Skeletal muscle satellite cell (primary cell): ENCODE results near the gene ZNF618.

Experiments
- H3K27me3 ChIP-seq: 2 replicates; pipeline ENCODE4 v1.7.0; 2013; ENCODE audit warnings: low read length; ENCODE audit not compliant: control insufficient read depth, insufficient read depth
- H3K36me3 ChIP-seq: 2 replicates; pipeline ENCODE4 v1.7.0; 2013; ENCODE audit warnings: mild to moderate bottlenecking, control low read depth, low read length; ENCODE audit not compliant: insufficient read depth
- H3K4me1 ChIP-seq: 2 replicates; pipeline ENCODE4 v1.7.0; 2013; ENCODE audit warnings: low read length; ENCODE audit not compliant: control insufficient read depth, insufficient read depth
- H3K4me2 ChIP-seq: 2 replicates; pipeline ENCODE4 v1.7.0; 2013; ENCODE audit warnings: mild to moderate bottlenecking, low read length
- H3K4me3 ChIP-seq: 2 replicates; pipeline ENCODE4 v1.7.0; 2013; ENCODE audit warnings: low read length
- H3K9ac ChIP-seq: 2 replicates; pipeline ENCODE4 v1.7.0; 2013; ENCODE audit warnings: mild to moderate bottlenecking, low read depth, low read length, moderate library complexity
- H3K9me3 ChIP-seq: replicated peaks from 2 replicates; pipeline ENCODE4 v1.7.0; 2013; ENCODE audit warnings: mild to moderate bottlenecking, control low read depth, low read length

Gene ZNF618

DNA sequence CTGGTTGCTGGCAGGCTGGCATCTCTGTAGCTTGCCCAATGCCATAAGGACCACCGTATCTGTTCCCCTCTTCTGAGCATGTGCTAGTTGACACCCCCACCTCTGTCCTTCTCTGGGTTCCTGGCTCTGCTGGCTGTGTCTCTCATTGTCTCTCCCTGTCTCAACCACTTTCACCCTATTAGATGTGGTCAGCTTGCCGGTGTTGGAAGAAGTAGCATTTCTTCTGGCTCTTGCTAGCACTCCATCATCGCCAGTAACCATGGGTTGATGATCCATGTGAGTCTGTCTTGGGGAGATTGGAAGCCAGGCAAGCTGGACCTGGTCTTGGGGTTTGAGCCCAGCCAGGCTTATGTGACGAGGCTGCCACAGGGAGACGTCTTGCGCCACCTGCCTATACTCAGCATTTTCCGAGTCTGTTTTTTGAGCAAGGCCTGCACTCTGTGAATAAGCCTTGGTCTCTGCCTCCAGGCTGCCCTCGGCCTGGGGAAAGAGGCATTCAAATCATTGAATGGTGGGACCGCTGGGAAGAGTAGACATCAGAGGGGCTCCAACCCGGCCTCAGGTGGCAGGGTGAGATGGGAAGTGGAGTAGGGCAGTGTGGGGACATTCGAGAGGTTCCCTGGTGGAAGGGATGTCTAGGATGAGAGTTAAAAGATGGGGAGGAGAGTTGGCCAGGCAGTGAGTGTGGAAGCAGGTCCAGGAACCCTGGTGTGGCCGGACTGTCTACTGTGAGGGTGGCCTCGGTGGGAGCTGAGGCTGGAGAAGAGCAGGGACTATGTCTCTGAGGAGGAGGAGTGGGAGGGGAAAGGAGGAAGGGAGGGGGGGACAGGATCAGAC lies 74.3 kb downstream of the ZNF618 start:
- Histone ChIP-seq H3K4me2 (no peak overlapping the region), H3K36me3 (peaks cover 6% of the 10 kb centered on the region), H3K9me3 (no peaks in the 10 kb centered on the region), H3K4me1 (peaks cover 33% of the 10 kb centered on the region), H3K4me3 (no peak overlapping the region), H3K27me3 (no peaks in the 10 kb centered on the region), H3K9ac (no peak overlapping the region)

- Histone ChIP-seq H3K4me2 (no peak overlapping the region), H3K36me3 (peaks cover 6% of the 10 kb centered on the region), H3K4me1 (peaks cover 39% of the 10 kb centered on the region), H3K9me3 (no peaks in the 10 kb centered on the region), H3K9ac (no peak overlapping the region), H3K4me3 (no peak overlapping the region), H3K27me3 (no peaks in the 10 kb centered on the region)
Measured at GRCh38 chr9:113951032-113951372, 74.9 kb downstream of the ZNF618 start.

DNA sequence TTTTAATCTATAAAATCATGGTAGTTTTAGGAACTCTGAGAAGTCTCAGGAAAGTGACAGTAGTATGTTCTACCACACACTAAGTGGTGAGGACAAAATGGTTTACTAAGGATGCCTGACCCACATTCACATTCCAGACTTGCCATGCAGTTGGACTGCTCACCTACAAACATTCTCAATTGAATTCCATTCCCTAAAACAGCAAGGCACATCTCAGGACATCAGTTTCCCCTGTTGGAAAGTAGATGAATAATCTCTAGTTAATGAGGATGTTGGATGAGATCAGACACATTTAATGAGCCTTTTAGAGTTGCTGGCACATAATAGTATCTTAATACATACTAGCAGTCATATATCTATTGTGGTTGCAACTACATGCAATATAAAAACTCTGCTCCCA lies 76.6 kb downstream of the ZNF618 start:
- H3K4me2 ChIP-seq, result no peak overlapping the region
- H3K9me3 ChIP-seq, result no peaks in the 10 kb centered on the region
- H3K36me3 ChIP-seq, result no peaks in the 10 kb centered on the region
- no peak overlapping the region for H3K4me3 ChIP-seq
- H3K9ac ChIP-seq, result no peak overlapping the region
- H3K4me1 ChIP-seq, result peaks cover 55% of the 10 kb centered on the region
- no peaks in the 10 kb centered on the region for H3K27me3 ChIP-seq

DNA sequence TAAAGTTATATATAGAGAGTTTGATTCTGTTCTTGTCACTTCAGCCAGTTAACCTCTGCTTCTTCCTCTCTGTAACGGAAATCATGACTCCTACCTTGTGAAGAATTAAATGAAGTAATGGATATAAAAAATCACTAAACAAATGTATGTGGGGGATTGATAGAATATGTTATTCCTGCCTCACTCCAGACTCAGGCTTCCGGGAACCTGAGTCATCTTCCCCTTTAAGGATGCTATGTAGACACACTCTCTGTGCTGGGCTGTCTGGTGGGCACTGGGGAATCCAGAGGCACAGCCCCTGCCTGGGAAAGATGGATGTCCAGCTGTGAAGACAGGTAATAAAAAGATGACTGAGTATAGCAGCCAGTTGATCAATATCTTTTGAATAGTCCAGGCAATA lies 77.4 kb downstream of the ZNF618 start:
- H3K4me3 ChIP-seq, result no peak overlapping the region
- peaks cover 62% of the 10 kb centered on the region for H3K4me1 ChIP-seq
- H3K4me2 ChIP-seq, result no peak overlapping the region
- no peaks in the 10 kb centered on the region for H3K9me3 ChIP-seq
- no peaks in the 10 kb centered on the region for H3K36me3 ChIP-seq
- H3K9ac ChIP-seq, result no peak overlapping the region
- no peaks in the 10 kb centered on the region for H3K27me3 ChIP-seq

- Histone ChIP-seq H3K4me2 (peak overlapping the region; percentile 57), H3K4me1 (peaks cover 65% of the 10 kb centered on the region), H3K9ac (peak overlapping the region; percentile 31), H3K4me3 (no peak overlapping the region), H3K27me3 (no peaks in the 10 kb centered on the region), H3K36me3 (no peaks in the 10 kb centered on the region), H3K9me3 (no peaks in the 10 kb centered on the region)
Measured at GRCh38 chr9:113954591-113954990, 78.5 kb downstream of the ZNF618 start.

GRCh38 chr9:113955076-113955752 lies 79.1 kb downstream of the ZNF618 start:
- H3K4me1 ChIP-seq, result peaks cover 65% of the 10 kb centered on the region
- H3K9ac ChIP-seq, result peak overlapping the region; percentile 31
- H3K27me3 ChIP-seq, result no peaks in the 10 kb centered on the region
- peak overlapping the region; percentile 26 for H3K4me3 ChIP-seq
- no peaks in the 10 kb centered on the region for H3K9me3 ChIP-seq
- no peaks in the 10 kb centered on the region for H3K36me3 ChIP-seq
- peak overlapping the region; percentile 57 for H3K4me2 ChIP-seq

GRCh38 chr9:113956901-113957300 lies 80.8 kb downstream of the ZNF618 start:
- Histone ChIP-seq H3K9me3 (no peaks in the 10 kb centered on the region), H3K27me3 (no peaks in the 10 kb centered on the region), H3K4me2 (peak overlapping the region; percentile 77), H3K36me3 (no peaks in the 10 kb centered on the region), H3K9ac (peak overlapping the region; percentile 70), H3K4me1 (peaks cover 65% of the 10 kb centered on the region), H3K4me3 (no peak overlapping the region)

DNA sequence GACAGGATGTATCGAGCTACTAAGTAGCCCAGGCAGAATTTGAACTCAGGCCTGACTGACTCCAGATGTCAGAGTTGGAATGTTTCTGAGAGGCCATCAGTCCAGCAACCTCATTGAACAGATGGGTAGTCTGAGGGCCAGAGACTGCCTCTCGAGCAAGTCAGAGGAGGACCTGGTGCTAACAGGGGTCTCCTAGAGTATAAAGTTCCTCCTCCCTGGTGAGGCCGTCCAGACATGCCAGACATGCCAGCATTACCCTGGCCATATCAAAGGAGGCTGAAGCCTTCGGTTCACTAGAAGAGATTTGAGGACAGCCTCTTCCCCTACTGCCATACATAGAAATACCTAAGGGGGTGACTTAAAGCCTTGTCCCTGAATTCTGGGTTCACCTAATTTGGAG lies 81.2 kb downstream of the ZNF618 start:
- no peaks in the 10 kb centered on the region for H3K36me3 ChIP-seq
- peaks cover 62% of the 10 kb centered on the region for H3K4me1 ChIP-seq
- no peak overlapping the region for H3K4me3 ChIP-seq
- no peaks in the 10 kb centered on the region for H3K27me3 ChIP-seq
- peak overlapping the region; percentile 70 for H3K9ac ChIP-seq
- H3K9me3 ChIP-seq, result no peaks in the 10 kb centered on the region
- H3K4me2 ChIP-seq, result peak overlapping the region; percentile 77

GRCh38 chr9:113957821-113958341 lies 81.8 kb downstream of the ZNF618 start:
- no peaks in the 10 kb centered on the region for H3K9me3 ChIP-seq
- peak overlapping the region; percentile 77 for H3K4me2 ChIP-seq
- peak overlapping the region; percentile 46 for H3K4me3 ChIP-seq
- peaks cover 57% of the 10 kb centered on the region for H3K4me1 ChIP-seq
- H3K9ac ChIP-seq, result peak overlapping the region; percentile 70
- H3K36me3 ChIP-seq, result no peaks in the 10 kb centered on the region
- H3K27me3 ChIP-seq, result no peaks in the 10 kb centered on the region

DNA sequence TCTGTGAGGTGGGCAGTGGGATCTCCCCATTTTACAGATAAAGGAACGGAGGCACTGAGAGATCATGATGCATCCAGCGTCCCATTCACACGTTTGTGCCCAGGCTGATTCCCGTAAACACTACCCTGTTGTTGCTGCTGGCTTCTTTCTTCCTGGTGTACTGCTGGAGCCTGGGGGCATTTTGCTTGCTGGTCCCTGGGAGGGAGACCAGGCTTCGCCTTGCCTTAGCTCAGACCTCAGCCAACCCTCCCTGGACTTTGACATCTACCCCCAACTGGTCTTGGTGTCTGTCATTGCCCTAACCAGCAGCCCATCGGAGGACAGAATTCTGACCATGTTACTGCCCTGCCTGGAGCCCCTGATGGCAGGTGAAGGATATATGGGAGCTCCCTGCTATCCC lies 82.4 kb downstream of the ZNF618 start:
- Histone ChIP-seq H3K9me3 (no peaks in the 10 kb centered on the region), H3K9ac (peak overlapping the region; percentile 70), H3K4me2 (peak overlapping the region; percentile 77), H3K36me3 (no peaks in the 10 kb centered on the region), H3K4me1 (peaks cover 50% of the 10 kb centered on the region), H3K4me3 (peak overlapping the region; percentile 46), H3K27me3 (no peaks in the 10 kb centered on the region)

DNA sequence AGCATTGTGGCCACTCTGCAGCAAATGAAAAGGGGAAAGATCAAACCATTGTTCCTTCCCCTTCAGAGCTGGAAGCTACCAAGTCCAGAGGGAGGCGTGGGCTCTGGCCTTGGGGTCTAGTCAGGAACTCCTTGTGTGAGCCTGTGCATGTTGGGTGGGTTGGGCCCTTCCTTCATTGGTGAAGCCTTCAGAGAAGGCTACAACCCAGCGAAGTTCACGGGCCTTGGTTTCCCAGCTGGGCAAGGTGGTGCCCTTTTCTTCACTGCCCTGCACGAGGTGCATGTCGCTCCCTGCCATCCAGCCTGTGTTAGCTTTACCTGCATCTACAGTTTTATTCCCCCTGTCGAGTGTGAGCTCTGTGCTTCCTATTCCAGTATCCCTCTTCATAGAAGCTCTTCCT lies 84.7 kb downstream of the ZNF618 start:
- no peak overlapping the region for H3K9ac ChIP-seq
- H3K4me3 ChIP-seq, result no peak overlapping the region
- H3K9me3 ChIP-seq, result no peaks in the 10 kb centered on the region
- H3K27me3 ChIP-seq, result no peaks in the 10 kb centered on the region
- no peaks in the 10 kb centered on the region for H3K36me3 ChIP-seq
- no peak overlapping the region for H3K4me2 ChIP-seq
- H3K4me1 ChIP-seq, result peaks cover 28% of the 10 kb centered on the region
